Testis (tissue), 3 donors: ENCODE results near the gene PCP2. TPM values are rescaled to one million over a fixed set of nuclear protein-coding genes. Genes with fewer than 3 reads are reported as not detected.

Experiments
- DNase-seq: peaks from one replicate; pipeline ENCODE4 v3.0.0-alpha.2; 2019
- H3K27ac ChIP-seq, 2 donors: fragments of 200-600 bp; sonication (generic); one replicate each; pipeline ENCODE4 v1.5.1; 2019
- H3K27me3 ChIP-seq: fragments of 200-600 bp; sonication (generic); one replicate; pipeline ENCODE4 v1.5.1; 2019
- H3K36me3 ChIP-seq: fragments of 200-600 bp; sonication (generic); one replicate; pipeline ENCODE4 v1.5.1; 2017; ENCODE audit warnings: low read depth; ENCODE audit errors: missing control alignments
- H3K4me1 ChIP-seq: fragments of 200-600 bp; sonication (generic); one replicate; pipeline ENCODE4 v1.5.1; 2019
- H3K4me3 ChIP-seq, 2 donors: fragments of 200-600 bp; sonication (generic); one replicate each; pipeline ENCODE4 v1.5.1; 2017 to 2019
- H3K9me3 ChIP-seq: fragments of 200-600 bp; sonication (generic); one replicate; pipeline ENCODE4 v1.5.1; 2017
- POLR2A ChIP-seq: fragments of 450-650 bp; IDR thresholded peaks from one replicate; pipeline ENCODE4 v1.6.1; 2017; ENCODE audit warnings: antibody characterized with exemption, mild to moderate bottlenecking, moderate library complexity
- WGBS, 2 donors: methylation state at CpG; one replicate each; pipeline ENCODE4 v1.1.5; 2018; 5-methylcytosine and 5-hydroxymethylcytosine counted together
- intact Hi-C: fragments of 100-400 bp; cut with DNase I; formaldehyde crosslinking; loops from one replicate; pipeline ENCODE4 v1.15.1; 2023; ENCODE audit warnings: low total_unique reads
- polyA plus RNA-seq: library from polyadenylated mRNA; stranded (reverse); fragments of 350-450 nt; fragmentation: Illumina TruSeq; extraction: RNeasy Lipid Tissue Mini Kit (QIAGEN cat#74804); gene quantifications from one replicate; pipeline ENCODE4 v1.2.3, GENCODE V29; 2014; ENCODE audit warnings: low read depth, low replicate concordance; ENCODE audit not compliant: insufficient read depth
- total RNA-seq, 2 donors: library from RNA; depleted of rRNA; stranded (reverse); fragments of >200 nt; gene quantifications; one replicate each; pipeline ENCODE4 v1.2.3, GENCODE V29; 2016
- TF ChIP-seq, protein P1 (sequence below), 3 experiments: fragments of 450-650 bp in 2 of 3; fragments of 200-600 bp in 1 of 3; sonication (generic) in 1 of 3; IDR thresholded peaks; one replicate each; pipeline ENCODE4 v1.5.1; 2016 to 2019; ENCODE audit warnings: antibody characterized with exemption in 3 of 3, mild to moderate bottlenecking in 2 of 3, moderate library complexity in 1 of 3

Gene PCP2
- total and polyA plus RNA-seq, 3 donors from 2014 or later, result 38.2 to 164 (median 130) TPM

DNA sequence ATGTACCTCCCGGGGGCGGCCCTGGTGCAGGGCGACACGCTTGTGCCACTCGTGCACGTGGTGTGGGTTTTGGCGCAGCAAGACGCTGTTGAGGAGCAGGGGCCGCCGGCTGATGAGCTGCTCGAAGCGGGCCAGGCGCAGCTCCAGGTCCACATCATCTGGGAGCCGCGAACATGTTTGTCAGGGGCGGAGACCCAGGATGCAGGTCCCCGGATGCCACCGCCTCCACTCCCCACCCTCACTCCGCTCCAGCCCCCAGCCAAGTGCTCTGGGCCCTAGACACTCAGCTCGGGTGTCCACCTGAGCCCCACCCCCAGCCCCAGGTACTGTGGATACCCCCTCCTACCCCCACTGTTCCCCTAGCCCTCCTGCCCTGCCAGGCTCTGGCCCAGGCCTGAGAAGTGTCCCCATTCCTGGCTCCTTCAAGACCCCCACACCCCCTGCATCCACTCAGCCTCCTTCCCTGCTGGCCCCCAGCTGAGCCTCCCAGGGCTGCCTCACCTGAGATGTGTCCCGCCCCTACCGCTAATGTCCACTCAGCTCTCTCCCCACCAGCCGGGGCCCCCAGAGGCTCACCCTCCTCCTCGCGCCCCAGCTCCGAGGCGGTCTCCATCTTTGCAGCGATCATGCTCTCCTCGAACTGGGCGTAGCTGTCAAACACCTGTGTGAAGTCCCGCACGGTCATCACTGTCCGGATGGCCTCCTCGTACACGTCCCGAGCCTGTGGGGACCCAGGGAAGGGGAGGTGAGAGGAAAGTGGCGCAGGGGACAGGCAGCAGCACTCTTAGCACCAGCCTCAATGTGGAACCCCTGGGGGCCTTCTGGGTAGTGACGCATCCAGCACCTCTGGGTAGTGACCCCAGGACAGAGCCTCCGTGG lies 9.6 kb downstream of the PCP2 start:
- Histone ChIP-seq H3K9me3 (no peaks in the 10 kb centered on the region), H3K27ac (no peak overlapping the region), H3K4me1 (peaks cover 27% of the 10 kb centered on the region), H3K36me3 (no peaks in the 10 kb centered on the region), H3K27me3 (no peaks in the 10 kb centered on the region), H3K4me3 (no peak overlapping the region)
- intact Hi-C loops, result no loop called here
- DNase-seq, result no peak
- TF ChIP-seq, protein P1, sequence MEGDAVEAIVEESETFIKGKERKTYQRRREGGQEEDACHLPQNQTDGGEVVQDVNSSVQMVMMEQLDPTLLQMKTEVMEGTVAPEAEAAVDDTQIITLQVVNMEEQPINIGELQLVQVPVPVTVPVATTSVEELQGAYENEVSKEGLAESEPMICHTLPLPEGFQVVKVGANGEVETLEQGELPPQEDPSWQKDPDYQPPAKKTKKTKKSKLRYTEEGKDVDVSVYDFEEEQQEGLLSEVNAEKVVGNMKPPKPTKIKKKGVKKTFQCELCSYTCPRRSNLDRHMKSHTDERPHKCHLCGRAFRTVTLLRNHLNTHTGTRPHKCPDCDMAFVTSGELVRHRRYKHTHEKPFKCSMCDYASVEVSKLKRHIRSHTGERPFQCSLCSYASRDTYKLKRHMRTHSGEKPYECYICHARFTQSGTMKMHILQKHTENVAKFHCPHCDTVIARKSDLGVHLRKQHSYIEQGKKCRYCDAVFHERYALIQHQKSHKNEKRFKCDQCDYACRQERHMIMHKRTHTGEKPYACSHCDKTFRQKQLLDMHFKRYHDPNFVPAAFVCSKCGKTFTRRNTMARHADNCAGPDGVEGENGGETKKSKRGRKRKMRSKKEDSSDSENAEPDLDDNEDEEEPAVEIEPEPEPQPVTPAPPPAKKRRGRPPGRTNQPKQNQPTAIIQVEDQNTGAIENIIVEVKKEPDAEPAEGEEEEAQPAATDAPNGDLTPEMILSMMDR (IDR thresholded peaks at IDR 0.05), result no peak
- no peak for TF ChIP-seq POLR2A
- 95 to 96% methylated on average over 24 to 39 of the region's 39 CpGs for WGBS, 2 donors

DNA sequence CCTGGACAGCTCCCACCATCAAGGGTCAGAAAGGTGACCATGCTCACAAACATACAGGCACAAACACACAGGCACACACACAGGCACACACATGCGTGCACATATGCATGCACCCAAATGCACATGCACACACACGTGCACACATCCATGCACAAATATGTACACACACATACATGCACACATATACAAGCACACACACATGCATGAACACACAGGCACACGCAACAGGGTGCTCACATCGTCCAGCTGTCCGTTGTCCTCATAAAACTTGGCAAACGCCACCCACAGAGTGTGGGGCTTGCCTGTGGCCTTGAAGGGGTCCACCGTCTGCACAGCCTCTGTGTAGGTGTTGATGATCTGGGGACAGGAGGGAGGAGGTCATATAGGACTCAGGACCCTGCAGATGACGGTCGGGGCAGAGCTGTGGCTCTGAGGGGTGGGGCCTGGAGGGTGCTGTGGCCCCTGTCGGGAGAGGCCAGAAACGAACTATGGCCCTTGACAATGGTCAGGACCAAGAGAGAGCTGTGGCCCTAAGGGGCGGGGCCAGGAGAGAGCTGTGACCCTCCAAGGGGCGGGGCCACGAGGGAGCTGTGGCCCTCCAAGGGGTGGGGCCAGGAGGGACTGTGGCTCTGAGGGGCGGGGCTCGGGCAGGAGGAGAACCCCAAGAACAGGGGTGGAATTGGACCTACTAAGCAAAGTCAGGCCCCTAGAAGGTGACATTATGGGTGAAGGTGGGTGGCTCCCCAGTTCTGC lies 10.4 kb downstream of the PCP2 start:
- no peak overlapping the region for H3K27ac ChIP-seq
- H3K4me3 ChIP-seq, result no peak overlapping the region
- WGBS, 2 donors, result 79 to 84% methylated on average over 10 to 16 of the region's 16 CpGs
- TF ChIP-seq, protein P1 (IDR thresholded peaks at IDR 0.05), result no peak
- no peak for TF ChIP-seq POLR2A
- H3K36me3 ChIP-seq, result no peaks in the 10 kb centered on the region
- H3K27me3 ChIP-seq, result no peaks in the 10 kb centered on the region
- H3K4me1 ChIP-seq, result peaks cover 27% of the 10 kb centered on the region
- DNase-seq, result no peak
- no peaks in the 10 kb centered on the region for H3K9me3 ChIP-seq
- intact Hi-C loops, result no loop called here

DNA sequence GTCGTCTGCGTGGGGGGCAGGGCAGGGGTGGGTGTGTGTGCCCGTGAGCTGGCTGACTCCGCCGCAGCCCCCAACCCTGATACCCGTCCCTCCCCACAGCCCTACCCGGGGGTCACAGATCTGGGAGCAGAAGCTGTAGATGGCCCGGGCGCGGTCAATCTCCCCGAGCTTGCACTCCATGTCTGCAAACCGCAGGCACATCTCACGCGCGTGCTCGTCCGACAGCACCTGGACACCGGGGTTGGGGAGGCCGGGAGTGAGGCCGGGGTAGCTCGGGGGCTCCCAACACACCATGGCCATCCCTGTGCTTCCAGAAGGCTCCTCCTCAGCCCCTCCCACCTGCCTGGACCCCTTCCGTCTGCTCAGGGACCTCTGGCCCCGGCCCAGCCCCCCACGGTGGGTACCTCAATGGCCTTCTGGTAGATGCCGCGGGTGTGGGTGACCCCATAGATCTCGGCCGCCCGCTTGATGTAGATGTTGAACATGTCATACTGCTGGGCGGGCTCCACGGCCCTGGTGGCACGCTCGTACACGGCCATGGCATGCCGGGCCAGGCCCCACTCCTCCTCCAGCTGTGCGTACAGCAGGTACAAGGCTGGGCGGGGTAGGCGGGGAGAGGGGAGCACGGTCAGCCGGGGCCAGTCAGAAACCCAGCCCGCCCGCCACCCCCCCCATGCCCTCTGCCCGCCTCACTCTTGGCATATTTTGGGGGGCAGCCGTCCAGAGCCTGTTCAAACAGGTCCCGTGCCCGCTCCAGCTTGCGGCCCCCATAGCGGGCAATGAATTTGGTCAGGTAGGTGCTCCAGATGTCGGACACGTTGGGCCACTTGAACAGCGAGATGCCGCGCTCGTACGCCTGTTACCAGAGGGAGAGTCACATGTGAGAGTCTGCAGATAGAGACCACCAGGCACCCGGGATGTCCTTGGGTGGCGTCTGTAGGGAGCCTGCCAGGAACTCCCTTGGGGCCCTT lies 12.8 kb downstream of the PCP2 start:
- no peak for TF ChIP-seq POLR2A
- TF ChIP-seq, protein P1 (IDR thresholded peaks at IDR 0.05), result no peak
- intact Hi-C loops, result no loop called here
- peak overlapping the region; percentile 71 to 81 for H3K27ac ChIP-seq
- WGBS, 2 donors, result 93 to 95% methylated on average over 25 to 50 of the region's 57 CpGs
- no peaks in the 10 kb centered on the region for H3K27me3 ChIP-seq
- H3K4me3 ChIP-seq, result no peak overlapping the region
- no peak for DNase-seq
- no peaks in the 10 kb centered on the region for H3K36me3 ChIP-seq
- H3K4me1 ChIP-seq, result peaks cover 32% of the 10 kb centered on the region
- H3K9me3 ChIP-seq, result no peaks in the 10 kb centered on the region

DNA sequence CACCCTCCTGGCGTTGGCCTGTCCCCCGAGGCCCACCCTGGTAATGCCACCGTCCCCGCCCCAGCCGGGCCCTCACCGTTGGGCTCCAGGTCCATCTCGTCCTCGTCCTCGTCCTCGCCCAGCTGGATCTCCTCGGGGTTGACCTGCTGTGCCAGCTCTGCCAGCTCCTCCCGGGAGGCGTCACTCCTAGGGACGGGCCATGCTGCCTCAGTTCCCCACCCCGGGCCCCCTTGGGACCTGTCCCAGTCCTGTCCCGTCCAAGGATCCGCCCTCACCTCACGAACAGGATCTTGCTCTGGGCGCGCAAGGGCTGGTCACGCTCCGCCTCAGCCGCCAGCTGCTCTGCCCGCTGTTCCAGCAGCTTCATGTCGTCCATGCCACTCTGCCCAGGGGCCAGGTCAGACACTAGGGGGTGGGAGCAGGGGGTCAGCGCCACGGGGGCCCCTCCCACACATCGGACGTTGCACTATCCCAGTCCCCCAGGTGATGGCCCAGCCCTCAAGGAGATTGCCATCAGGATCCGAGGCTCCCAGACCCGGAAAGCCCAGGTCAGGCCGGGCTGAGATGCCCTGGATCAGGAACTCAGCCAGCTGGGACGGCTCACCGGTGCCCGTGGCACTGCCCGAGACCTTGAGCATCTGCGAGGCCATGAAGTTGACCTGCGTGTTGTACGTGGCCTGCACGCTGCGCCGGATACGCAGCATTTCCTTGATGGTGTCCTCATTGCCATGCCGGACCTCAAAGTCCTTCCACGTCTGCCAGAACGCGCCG lies 13.7 kb downstream of the PCP2 start:
- peaks cover 32% of the 10 kb centered on the region for H3K4me1 ChIP-seq
- DNase-seq, result no peak
- H3K4me3 ChIP-seq, result no peak overlapping the region
- peak overlapping the region; percentile 71 to 81 for H3K27ac ChIP-seq
- H3K9me3 ChIP-seq, result no peaks in the 10 kb centered on the region
- H3K27me3 ChIP-seq, result no peaks in the 10 kb centered on the region
- WGBS, 2 donors, result 77 to 88% methylated on average over 19 to 45 of the region's 48 CpGs
- intact Hi-C loops, result no loop called here
- no peak for TF ChIP-seq POLR2A
- TF ChIP-seq, protein P1 (IDR thresholded peaks at IDR 0.05), result no peak
- H3K36me3 ChIP-seq, result no peaks in the 10 kb centered on the region
